Uterus (tissue), 4 donors: Measurements from ENCODE around the gene KRTAP5-8. TPM values are rescaled to one million over a fixed set of nuclear protein-coding genes. Genes with fewer than 3 reads are reported as not detected.

Source experiments
- DNase-seq, 2 donors: peaks; one replicate each; pipeline ENCODE4 v3.0.0-alpha.2; 2019 to 2020
- H3K27ac ChIP-seq, 2 donors: fragments of 200-600 bp; sonication (generic); 1 replicate in 1 of 2; 2 replicates in 1 of 2; pipeline ENCODE4 v1.5.1; 2016 to 2018
- H3K27me3 ChIP-seq, 2 donors: fragments of 200-600 bp; sonication (generic); one replicate each; pipeline ENCODE4 v1.5.1; 2018 to 2019; ENCODE audit warnings: control low read depth in 1 of 2
- H3K36me3 ChIP-seq, 2 donors: fragments of 200-600 bp; sonication (generic); one replicate each; pipeline ENCODE4 v1.5.1; 2019; ENCODE audit warnings: control low read depth in 1 of 2
- H3K4me1 ChIP-seq, 2 donors: fragments of 200-600 bp; sonication (generic); one replicate each; pipeline ENCODE4 v1.5.1; 2018 to 2019; ENCODE audit warnings: control low read depth in 1 of 2
- H3K4me3 ChIP-seq, 2 donors: fragments of 200-600 bp; sonication (generic); 1 replicate in 1 of 2; 2 replicates in 1 of 2; pipeline ENCODE4 v1.5.1; 2018 to 2019; ENCODE audit warnings: mild to moderate bottlenecking in 1 of 2
- H3K9me3 ChIP-seq, 2 donors: fragments of 200-600 bp; sonication (generic); one replicate each; pipeline ENCODE4 v1.5.1; 2019; ENCODE audit warnings: control low read depth in 1 of 2
- POLR2A ChIP-seq, 2 donors: fragments of 450-650 bp; IDR thresholded peaks; one replicate each; pipeline ENCODE4 v1.6.1; 2016; ENCODE audit warnings: antibody characterized with exemption in 2 of 2, mild to moderate bottlenecking in 1 of 2, moderate library complexity in 1 of 2
- intact Hi-C: fragments of 100-400 bp; cut with DNase I; formaldehyde crosslinking; loops from one replicate; pipeline ENCODE4 v1.15.1; 2023; ENCODE audit warnings: low total_unique reads
- total RNA-seq, 4 donors: library from RNA; depleted of rRNA in 3 of 4; stranded (reverse); fragments of >200 nt in 3 of 4; gene quantifications; one replicate each; pipeline versions ENCODE4 v1.1.0 to v1.2.4, GENCODE V29; 2014 to 2023
- TF ChIP-seq, protein P1 (sequence below), 4 experiments: fragments of 200-600 bp in 2 of 4; fragments of 450-650 bp in 2 of 4; sonication (generic) in 2 of 4; IDR thresholded peaks; one replicate each; pipeline ENCODE4 v1.5.1; 2016 to 2019; ENCODE audit warnings: antibody characterized with exemption in 4 of 4, mild to moderate bottlenecking in 2 of 4, moderate library complexity in 1 of 4
- donor health status: DM: yes; HTN: yes; CAD: no.

The KRTAP5-8 gene
- total RNA-seq, 4 donors from 2014 or later: 0.64 TPM; not detected in 3

DNA sequence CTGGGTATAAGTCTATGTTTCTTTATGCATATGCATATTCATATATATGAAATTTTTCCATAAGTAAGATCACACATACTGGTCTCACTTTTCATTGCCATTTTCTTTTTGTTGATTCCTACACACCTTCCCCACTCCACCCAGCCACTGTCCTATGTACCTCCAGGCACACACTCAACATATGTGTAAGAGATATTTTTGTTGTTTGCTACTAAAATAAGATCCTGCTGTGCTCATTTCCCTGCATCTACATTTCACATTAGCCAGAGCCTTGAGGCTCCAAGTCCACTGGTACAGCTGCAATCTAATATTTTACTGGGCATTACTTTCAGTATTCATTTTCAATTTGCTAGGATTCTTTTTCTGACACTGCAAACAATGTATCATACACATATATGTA, 19.4 kb downstream of the KRTAP5-8 start:
- no peaks in the 10 kb centered on the region for H3K9me3 ChIP-seq
- DNase-seq: no peak
- H3K4me1 ChIP-seq: no peaks in the 10 kb centered on the region
- no peaks in the 10 kb centered on the region for H3K36me3 ChIP-seq
- H3K27ac ChIP-seq: no peak overlapping the region
- TF ChIP-seq POLR2A (IDR thresholded peaks at IDR 0.05): no peak
- TF ChIP-seq, protein P1, sequence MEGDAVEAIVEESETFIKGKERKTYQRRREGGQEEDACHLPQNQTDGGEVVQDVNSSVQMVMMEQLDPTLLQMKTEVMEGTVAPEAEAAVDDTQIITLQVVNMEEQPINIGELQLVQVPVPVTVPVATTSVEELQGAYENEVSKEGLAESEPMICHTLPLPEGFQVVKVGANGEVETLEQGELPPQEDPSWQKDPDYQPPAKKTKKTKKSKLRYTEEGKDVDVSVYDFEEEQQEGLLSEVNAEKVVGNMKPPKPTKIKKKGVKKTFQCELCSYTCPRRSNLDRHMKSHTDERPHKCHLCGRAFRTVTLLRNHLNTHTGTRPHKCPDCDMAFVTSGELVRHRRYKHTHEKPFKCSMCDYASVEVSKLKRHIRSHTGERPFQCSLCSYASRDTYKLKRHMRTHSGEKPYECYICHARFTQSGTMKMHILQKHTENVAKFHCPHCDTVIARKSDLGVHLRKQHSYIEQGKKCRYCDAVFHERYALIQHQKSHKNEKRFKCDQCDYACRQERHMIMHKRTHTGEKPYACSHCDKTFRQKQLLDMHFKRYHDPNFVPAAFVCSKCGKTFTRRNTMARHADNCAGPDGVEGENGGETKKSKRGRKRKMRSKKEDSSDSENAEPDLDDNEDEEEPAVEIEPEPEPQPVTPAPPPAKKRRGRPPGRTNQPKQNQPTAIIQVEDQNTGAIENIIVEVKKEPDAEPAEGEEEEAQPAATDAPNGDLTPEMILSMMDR (IDR thresholded peaks at IDR 0.05): no peak
- intact Hi-C loops: no loop called here
- no peaks in the 10 kb centered on the region for H3K27me3 ChIP-seq
- no peak overlapping the region for H3K4me3 ChIP-seq

DNA sequence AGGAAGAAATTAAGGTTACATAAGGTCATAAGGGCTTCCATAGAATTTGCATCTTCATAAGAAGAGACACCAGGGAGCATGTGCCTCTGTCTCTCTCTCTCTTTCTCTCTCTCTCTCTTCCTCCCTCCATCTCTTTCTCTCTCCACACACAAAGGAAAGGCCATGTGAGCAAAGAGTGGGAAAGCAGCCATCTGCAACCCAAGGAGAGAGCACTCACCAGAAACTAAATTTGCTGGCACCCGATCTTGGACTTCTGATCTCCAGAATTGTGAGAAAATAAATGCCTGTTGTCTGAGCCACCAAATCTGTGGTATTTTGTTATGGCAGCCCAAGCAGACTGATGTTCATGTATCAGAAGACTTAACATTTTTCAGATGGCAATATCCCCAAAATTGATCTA, 21.2 kb downstream of the KRTAP5-8 start:
- Histone ChIP-seq H3K27ac (no peak overlapping the region), H3K27me3 (no peaks in the 10 kb centered on the region), H3K4me1 (no peaks in the 10 kb centered on the region), H3K9me3 (no peaks in the 10 kb centered on the region), H3K4me3 (no peak overlapping the region), H3K36me3 (no peaks in the 10 kb centered on the region)
- TF ChIP-seq POLR2A (IDR thresholded peaks at IDR 0.05): no peak
- TF ChIP-seq, protein P1 (IDR thresholded peaks at IDR 0.05): no peak
- DNase-seq: no peak
- intact Hi-C loops: no loop called here

DNA sequence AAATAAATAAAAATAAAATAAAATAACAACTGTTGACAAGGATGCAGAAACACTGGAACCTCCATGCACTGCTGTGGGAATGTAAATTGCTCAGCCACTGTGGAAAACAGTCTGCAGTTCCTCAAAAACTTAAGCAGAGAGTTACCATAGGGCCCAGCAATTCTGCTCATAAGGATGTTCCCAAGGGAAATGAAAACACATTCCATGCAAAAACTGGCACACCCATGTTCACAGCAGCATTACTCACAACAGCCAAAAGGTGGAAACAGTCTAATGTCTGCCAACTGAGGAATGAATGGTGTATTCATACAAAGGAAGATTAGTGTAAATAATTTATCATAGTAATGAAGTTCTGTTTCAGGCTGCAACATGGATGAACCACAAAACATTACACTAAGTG, 24.3 kb downstream of the KRTAP5-8 start:
- Histone ChIP-seq H3K9me3 (no peaks in the 10 kb centered on the region), H3K36me3 (no peaks in the 10 kb centered on the region), H3K4me3 (no peak overlapping the region), H3K4me1 (no peaks in the 10 kb centered on the region), H3K27me3 (no peaks in the 10 kb centered on the region), H3K27ac (no peak overlapping the region)
- TF ChIP-seq POLR2A (IDR thresholded peaks at IDR 0.05): no peak
- TF ChIP-seq, protein P1 (IDR thresholded peaks at IDR 0.05): no peak
- intact Hi-C loops: no loop called here
- DNase-seq: no peak

DNA sequence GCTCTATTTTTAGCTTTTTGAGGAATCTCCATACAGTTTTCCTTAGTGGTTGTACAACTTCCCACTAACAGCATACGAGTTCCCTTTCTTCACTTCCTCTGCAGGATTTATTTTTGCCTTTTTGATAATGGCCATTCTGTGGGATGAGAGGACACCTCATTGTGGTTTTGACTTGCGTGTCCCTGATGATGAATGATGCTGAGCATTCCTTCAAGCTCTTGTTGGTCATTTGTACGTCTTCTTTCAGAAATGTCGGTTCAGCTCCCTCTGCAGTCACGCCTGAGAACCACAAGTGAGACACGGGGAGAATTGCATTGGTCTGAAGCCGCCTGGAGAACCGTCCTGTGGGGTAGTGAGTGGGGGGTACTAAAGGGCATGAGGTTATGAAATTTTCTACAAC, 25.6 kb downstream of the KRTAP5-8 start:
- H3K9me3 ChIP-seq: no peaks in the 10 kb centered on the region
- H3K4me1 ChIP-seq: no peaks in the 10 kb centered on the region
- no peak overlapping the region for H3K27ac ChIP-seq
- H3K36me3 ChIP-seq: no peaks in the 10 kb centered on the region
- TF ChIP-seq POLR2A (IDR thresholded peaks at IDR 0.05): no peak
- TF ChIP-seq, protein P1 (IDR thresholded peaks at IDR 0.05): no peak
- intact Hi-C loops: no loop called here
- DNase-seq: no peak
- no peak overlapping the region for H3K4me3 ChIP-seq
- no peaks in the 10 kb centered on the region for H3K27me3 ChIP-seq

DNA sequence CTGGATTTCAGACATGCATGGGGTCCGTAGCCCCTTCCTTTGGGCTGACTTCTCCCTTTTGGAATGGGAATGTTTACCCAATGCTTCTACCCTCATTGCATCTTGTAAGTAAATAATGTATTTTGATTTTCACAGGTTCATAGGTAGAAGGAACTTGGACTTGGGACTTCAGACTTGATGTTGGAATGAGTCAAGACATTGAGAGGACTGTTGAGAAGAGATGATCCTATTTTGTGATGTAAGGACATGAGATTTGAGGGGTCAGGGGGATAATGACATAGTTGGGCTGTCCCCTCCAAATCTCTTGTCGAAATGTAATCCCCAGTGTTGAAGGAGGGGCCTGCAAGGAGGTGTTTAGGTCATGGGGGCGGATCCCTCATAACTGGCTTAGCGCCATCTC, 26.6 kb downstream of the KRTAP5-8 start:
- TF ChIP-seq POLR2A (IDR thresholded peaks at IDR 0.05): no peak
- TF ChIP-seq, protein P1 (IDR thresholded peaks at IDR 0.05): no peak
- Histone ChIP-seq H3K4me1 (no peaks in the 10 kb centered on the region), H3K4me3 (no peak overlapping the region), H3K36me3 (no peaks in the 10 kb centered on the region), H3K27me3 (no peaks in the 10 kb centered on the region), H3K9me3 (no peaks in the 10 kb centered on the region), H3K27ac (no peak overlapping the region)
- intact Hi-C loops: no loop called here
- DNase-seq: no peak
